ENCODE results near the gene THSD7B.

The THSD7B gene

DNA sequence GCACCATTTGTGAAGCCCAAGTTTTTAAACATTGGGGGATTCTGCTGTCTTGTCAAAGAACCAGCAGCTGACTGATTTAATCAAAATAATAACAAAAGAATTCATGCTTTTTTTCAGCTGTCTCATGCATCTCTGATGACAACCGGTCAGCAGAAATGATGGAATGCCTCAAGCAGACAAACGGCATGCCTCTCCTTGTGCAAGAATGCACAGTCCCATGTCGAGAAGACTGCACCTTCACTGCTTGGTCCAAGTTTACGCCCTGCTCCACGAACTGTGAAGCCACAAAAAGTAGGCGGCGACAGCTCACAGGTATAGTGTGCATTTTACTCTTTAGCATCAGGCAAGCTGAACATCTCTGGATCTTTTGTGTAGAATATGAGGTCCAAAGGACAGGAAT, 640.2 kb downstream of the THSD7B start:
- no peak for DNase-seq

DNA sequence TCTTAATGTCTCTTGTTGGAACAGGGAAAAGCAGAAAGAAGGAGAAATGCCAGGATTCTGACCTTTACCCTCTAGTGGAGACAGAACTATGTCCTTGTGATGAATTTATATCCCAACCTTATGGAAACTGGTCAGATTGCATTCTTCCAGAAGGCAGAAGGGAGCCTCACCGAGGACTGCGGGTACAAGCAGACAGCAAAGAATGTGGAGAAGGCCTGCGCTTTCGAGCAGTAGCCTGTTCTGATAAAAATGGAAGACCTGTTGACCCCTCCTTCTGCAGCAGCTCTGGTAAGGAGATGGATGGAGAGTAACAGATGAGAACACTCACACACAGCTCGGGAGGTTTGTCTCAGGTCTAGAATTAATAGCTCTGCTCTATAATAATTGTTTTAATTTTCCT, 646.2 kb downstream of the THSD7B start:
- no peak for DNase-seq

DNA sequence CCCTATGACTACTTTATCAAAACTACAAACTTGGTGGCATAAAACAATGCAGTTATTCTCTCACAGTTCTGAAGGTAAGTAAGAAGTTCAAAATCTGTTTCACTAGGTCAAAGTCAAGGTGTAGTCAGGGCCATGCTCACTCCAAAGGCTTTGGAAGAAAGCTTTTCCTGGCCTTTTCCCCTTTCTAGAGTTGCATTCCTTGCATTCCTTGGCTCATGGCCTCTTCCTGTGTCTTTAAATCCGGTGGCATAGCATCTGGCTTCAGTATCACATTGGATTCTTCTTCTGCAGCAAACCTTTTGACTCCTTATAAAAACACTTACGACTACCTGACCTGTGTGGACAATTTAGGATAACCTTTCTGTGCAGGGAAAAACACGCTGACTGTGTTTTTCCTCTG, 655.4 kb downstream of the THSD7B start:
- DNase-seq = no peak

DNA sequence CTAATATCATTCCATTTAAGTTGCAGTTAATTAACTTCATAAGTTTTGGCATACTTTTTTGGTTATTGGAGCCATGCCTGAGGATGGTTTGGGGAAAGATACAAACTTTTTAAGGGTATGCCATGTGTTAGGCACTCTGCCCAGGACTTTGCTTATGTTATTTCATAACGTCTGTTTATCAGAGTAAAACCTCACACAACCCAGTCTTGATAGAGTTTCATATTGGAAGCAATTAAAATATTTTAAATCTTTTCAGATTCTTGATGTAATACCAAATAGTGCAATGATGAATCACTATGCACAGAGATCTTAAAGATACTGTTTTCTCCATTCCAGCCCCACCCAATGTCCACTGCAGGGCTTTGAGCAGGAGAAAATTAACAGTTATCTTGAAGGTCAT, 669.8 kb downstream of the THSD7B start:
- DNase-seq = no peak

DNA sequence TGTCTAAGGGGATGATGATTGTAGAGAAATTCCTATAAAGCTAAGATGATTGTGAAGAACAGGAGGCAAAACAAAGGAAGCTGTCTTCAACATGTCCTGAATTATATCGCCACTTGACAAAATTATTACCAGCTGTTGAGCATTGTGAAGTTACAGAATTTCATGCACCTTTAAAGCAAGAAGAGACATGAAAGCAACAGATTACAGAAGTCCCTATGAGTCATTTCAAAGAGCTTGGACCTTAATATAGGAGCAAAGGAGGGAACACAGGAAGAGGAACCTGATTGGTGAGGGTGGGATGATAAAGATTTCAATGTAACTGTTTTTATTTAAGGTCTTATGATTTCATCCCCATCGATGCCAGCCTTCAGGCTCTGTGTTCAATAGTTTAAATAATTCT, 672.0 kb downstream of the THSD7B start:
- no peak for DNase-seq

DNA sequence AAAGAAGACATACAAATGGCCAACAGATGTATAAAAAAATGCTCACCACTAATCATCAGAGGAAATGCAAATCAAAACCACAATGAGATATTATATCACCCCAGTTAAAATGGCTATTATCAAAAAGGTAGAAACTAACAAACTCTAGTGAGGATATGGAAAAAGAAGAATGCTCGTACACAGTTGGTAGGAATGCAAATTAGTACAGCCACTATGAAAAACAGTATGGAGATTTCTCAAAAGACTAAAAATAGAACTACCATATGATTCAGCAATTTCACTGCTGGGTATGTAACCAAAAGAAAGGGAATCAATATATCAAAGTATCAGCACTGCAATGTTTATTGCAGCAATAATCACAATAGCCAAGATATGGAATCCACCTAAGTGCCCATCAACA, 679.6 kb downstream of the THSD7B start:
- no peak for DNase-seq

DNA sequence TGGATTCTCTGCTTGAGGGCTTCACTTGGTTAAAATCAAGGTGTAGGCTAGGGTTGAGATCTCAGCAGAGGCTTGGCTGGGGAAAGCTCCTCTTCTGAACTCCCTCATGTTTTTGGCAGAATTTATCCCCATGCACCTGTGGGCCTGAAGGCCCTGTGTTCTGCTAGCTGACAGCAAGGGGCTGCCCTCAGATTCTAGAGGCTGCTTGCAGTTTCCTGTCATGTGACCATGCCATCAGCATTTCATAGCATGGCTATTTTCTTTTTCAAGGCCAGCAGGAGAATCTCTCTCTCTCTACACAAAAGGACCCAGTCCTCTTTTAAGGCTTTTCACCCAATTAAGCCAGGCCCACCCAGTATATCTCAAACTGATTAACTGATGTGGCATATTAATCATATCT, 684.1 kb downstream of the THSD7B start:
- DNase-seq = no peak

DNA sequence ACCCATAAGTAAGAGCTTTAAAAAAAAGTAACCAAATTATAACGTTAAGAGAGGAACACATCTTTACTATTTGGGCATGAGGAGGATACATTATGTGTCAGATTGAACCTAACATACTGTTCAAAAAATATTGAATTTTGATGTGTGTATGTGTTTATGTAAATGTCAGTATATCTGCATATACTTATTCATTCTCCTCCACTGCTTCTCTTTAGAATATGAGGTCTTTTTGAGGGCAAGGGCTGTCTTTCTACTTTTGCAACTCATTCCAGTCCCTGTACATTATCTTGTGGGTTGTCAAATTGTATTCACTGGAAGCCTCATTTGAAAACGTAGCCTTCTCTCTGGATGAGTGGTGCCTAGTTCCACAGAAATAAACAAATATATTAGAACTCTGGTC, 689.5 kb downstream of the THSD7B start:
- no peak for DNase-seq

DNA sequence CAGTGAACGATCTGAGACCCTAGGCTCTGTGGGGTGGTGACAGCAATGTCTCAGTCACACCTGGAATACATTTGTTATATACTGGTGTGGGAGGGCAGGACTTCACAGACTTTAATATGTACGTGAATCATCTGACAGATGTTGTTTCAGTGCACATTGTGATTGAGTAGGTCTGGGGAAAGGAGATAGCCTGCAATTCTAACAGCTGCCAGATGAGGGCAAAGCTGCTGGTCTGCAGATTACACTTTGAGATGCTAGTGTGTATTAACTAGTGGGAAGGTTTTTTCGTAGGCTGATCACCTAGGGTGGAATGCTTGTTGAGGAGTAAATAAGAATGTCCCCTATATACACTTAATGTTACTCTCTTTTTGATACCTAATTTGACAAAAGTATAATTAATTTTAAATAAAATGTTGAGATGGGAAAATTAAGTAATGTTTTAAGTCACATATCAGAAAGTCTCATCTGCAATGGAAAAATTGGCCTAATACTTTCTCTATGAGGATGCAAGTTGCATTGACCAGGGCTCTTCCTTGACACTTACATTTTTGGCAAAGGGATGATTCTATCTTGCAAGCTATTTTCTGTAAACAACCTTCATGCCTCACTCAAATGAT, 702.0 kb downstream of the THSD7B start:
- peak in 1 of 2 experiments; percentile 18 for DNase-seq

DNA sequence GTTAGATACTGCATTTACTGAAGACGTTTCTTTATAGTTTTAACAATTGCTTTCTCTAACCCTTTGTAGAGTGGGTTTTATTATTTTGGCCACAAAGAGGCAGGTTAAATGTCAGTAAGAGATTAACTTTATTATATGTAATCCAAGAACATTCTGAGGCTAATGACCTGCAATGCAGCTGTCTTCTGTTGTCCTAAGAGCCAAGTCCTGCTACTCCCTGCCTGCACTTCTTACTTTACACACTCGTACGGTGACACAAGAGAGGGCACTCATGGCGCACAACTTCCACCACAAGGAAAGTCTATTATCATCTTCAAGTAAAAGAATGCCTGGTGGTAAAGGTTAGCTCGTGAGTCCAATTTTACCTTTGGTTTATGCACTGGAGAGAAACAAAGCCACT, 727.9 kb downstream of the THSD7B start:
- DNase-seq = no peak

DNA sequence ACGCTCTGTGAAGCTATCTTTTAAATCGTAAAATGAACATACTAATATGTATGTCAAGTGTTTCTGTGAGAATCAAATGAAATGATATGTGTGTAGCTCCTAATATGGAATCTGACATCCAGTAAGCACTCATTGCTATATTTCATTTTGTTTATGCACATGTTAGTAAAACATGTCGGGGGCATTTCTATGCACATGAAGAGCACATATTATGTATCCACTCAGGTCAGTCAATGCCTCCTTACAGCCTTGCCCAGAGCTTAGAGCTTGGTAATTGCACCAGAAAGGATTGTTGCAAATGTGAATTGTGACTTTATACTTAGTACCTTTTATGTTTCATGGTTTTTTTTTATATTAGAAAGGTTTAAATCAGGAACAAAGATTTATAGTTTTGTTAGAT, 735.3 kb downstream of the THSD7B start:
- no peak for DNase-seq

DNA sequence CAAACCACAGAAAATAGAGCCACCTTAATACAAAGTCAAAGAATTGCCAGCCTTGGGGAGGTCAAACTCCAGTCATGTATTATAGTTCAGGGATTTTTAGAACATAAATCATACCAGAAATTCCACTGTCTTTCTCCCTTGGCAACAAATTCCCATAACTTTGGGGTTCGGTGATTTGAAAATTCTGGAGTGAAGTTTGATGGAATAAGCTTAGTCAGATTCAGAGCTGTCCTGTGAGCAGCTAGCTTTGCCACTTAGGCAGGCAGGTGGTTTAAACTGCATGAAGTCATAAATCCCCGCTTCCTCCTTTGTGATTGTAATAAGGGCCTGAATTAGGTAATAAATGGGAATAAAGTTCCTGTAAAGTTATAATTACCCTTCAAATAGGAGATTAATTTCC, 741.9 kb downstream of the THSD7B start:
- no peak for DNase-seq

DNA sequence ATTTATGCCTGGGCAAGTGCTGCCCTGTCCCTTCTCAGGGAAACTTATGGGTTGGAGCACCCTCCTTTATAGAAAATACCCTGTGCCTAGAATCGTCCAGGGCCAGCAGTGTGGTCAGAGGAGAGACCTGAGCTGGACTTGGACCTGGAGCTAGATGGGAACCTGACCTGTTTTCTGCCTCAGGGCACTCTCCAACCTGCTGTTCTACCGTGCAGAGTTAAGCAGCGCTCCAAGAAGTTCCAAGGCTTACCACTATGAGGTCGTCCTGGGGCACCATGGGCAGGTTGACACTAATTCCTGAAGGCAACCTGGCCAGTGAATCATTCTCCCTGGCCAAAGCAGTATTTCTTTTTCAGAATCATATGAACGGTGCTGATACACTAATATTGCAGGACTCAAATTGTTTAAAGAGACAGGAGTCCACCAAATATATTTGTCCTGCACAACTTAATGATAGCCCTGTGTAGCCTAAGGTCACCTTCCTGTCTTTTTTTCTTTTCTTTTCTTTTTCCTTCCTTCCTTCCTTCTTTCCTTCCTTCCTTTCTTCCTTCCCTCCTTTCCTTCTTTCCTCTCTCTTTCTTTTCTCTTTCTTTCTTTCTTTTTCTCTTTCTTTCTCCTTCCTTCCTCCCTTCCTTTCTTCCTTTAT, 743.5 kb downstream of the THSD7B start:
- no peak for DNase-seq

DNA sequence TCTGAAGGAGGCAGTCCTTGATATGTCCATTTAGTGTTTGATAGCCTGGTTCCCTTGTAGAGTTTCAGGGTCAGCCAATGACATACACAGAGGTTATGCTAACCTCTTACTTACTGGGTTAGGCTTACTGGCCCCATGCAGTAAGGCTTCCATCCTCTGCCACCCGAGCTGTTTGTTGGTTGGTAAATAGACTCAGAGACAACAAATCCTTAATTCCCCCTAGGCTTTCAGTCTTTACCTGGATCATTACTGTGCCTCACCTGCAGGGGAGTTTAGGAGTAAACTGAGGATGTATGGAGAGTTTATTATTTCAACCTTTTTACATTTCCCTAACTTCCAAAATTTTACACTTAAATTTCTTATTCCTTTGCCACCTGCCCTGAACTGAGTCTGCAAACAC, 746.2 kb downstream of the THSD7B start:
- DNase-seq = no peak

DNA sequence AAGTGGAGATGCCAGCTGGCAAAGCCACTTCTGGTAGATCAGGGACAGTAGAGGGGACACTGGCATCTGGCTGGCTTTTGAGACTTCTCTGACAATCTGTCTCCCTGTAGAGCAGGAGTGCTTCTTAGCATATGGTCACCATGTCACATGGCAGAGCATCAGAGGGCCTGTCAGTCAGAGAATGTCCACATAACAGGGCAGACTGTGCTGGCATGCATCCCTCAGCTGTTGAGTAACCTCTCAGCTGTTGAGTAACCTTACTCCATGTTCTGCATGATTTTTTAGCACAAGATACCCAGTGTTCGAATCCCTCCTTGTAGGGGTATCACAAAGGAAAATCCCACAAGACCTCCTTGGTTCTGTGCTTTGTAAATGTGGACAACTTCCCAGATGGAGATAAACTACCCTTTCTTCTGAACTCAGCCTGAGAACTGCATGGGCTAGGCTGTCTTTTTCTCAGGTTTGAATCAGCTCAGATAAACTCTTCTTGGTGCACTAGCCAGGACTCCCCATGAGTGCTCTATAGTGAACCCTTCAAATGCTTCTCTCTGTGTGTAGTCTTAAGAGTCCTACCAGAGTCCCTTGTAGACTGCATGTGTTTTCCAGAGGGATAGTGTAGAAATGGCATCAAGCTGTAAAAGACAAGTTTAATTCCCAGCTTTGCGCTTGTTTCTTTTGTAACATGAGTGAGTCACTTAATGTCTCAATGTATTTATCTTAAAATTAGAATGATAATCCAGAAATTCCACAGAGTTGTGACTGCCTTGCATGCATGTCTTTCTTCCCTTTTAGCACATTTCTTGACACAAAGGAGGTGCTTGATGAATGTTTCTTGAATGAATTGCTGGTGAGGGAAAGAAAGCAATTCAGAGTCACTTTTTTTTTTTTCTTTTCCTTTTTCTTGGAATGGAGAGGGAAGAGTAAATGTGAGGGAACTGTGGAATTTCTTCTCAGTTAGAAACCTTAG, 756.6 kb downstream of the THSD7B start:
- DNase-seq = no peak

DNA sequence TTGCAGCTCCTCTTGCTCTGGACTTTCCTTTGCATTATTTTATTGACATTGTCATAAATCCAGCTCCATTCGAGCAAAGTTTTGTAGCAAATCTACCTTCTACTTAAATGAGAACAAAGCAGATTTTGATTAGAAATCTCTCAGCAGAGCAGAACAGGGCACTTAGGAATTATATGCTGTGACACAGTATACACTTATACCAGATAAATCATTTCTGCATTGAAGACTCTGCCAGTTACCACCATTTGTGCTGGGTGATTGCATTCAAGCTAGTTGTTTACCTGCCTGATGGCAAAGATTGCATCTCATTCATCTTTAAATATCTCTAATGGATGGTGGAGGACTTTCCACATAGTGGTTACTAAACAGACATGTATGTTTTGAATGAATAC, 757.3 kb downstream of the THSD7B start:
- DNase-seq = no peak

DNA sequence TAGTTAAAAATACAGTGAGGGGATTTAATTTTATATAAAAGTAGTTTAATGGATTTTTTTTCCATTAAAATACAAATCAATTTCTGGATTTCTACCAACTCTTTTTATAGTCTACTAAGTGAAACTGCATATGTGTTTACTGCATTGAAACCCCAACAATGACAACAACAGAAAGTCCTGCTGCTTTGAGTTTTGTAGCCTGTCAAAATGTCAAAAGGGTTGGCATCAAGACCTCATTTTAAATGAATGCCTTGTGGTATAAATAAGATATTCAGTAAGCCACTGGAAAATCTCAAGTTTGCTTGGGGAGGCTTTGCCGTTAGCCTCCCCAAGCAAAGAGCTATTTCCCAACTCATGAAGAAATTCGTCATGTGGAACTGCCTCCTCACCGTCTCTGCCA, 758.6 kb downstream of the THSD7B start:
- DNase-seq = no peak

DNA sequence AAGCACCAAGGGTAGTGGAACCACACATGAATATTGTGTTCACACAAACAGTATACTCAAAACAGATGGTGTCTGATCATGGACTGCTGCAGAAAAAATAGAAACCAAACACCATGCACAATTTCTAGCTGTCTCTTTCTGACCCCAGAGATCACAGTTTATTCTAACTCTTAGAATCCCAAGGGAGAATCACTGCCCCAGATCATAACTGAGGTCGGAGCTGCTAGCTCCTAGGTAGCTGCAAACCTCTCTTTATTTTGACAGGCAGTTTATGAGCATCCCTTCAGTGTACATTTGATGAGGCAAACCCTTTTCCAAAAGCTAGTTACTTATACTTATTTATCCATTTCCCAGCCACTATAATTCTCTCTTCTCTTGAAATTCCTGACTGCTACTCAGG, 759.8 kb downstream of the THSD7B start:
- no peak for DNase-seq

DNA sequence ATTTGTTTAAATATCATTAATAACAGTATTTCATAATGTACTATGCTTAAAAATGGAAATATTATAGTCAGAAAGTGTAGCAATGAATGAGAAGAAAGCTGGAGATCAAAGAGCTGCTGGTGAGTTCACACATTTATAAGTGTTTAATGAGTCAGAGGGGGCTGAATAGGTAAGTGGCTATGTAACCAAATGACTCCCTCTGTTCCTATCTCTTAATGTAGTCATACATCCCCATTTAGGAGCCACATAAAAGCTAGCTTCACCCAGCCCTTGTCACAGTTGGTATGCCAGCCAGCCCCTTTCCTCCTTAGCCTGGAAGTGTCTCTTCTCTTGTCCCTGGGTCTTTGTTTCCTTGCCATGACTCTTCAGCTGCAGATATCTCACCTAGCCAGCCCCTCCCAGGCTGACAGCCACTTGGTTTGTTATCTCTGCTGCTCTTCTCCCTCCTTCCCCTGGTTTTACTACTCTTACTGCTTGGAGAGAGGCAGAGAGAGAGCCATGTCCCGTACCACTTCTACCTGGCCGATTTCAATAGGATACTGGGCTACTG, 760.4 kb downstream of the THSD7B start:
- DNase-seq = no peak

DNA sequence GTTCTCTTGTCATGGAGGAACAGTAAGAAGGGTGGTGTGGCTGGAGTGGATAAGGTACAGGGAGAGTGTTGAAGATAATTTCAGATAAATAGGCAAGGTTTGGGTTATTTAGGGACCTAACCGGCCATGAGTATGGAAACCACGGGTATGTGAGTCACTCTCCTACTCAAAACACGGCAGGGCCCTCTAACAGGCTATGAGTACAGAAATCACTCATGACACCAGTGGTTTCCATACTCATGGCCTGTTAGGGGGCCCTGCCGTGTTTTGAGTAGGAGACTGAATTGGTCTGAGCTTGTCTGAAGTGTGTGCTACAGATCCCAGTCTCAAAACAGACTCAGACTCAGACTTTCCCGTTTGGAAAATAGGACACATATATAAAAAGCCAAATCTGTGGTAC, 770.6 kb downstream of the THSD7B start:
- no peak for DNase-seq

DNA sequence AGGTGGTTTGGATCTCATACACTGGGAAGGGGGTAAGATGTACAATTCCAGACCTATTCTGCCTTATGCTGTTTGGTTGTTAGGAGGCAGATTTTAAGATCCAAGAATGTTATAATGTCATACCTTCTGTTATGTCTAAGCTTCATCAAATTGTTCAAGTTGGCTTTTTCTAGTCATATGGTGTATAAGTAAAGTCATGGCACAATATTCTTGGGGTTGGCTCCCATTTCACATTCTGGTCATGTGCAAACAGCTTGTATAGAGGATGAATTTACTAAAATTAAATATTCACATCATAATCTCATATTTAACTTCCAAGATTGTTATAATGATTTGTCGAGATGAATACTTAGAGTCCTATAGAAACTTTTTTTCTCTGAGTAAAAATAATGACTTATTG, 774.0 kb downstream of the THSD7B start:
- DNase-seq = no peak

DNA sequence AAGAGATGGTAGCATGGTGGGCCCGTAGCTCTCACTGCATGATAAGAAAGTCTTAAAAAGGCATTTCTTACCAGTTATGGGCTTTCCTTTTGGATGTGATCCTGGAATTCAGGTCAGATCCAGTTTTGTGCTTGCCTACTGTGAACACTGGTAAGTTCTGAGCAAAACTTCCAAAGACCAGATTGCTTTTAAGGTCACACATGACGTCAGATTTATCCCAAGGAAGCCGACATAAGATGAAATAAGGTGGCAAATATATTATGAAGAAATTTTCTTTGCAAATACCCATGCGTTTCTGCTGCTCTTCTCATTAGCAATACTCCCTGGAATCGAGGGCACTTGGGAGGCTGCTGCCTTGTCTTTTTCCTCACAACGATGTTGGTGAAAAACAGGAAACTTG, 782.5 kb downstream of the THSD7B start:
- DNase-seq = no peak

DNA sequence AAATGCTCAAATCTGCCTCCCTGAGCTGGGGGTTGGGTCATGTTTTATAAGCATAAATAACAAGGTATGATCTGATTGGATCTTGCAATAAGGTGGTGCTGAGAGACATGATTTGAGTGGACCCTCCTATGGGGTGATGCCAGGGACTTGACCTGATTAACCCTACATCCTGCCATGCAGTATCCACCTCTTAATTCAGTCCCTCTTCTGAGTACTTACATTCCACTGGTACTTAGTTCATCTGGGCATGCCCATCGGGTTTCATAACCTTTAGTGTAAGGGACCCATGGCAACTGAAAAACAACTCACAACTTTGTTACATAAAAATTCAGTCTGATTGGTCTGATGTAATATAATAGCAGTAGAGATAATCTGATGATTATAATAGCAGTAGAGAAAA, 801.0 kb downstream of the THSD7B start:
- DNase-seq = no peak

DNA sequence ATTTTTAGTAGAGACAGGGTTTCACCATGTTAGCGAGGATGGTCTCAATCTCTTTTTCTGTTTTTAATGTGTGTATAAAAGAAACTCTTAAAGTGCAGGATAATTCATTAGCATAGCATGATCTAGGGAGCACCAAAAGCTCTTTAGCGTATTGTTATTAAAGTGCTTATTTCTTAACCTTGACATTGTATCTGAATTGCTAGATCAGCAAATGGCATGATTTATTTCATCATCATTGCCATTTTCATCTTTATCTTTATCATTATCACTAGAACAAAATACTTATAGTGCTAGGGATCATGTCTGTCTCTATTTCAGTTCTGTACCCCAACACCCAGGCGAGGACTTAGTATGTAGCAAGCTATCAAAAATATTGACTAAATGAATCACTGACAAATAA, 805.1 kb downstream of the THSD7B start:
- no peak for DNase-seq

Measured in activated T-cell treated with anti-CD3 and anti-CD28 coated beads, Interleukin-2, amount 50 U/mL, for 48 hours (primary cell).